HK-2 (cell line): ENCODE measurements around the gene MRGPRD.

Experiments
- DNase-seq: peaks from one replicate; pipeline ENCODE4 v3.0.0-alpha.2; 2018; ENCODE audit not compliant: unreplicated experiment

Gene MRGPRD

GRCh38 chr11:68968306-68969250 lies 12.2 kb downstream of the MRGPRD start:
- no peak for DNase-seq

- DNase-seq, result no peak
Measured at GRCh38 chr11:68966894-68967780, 13.6 kb downstream of the MRGPRD start.

- DNase-seq, result no peak
Measured at GRCh38 chr11:68965901-68966853, 14.6 kb downstream of the MRGPRD start.

GRCh38 chr11:68963779-68964178 lies 17.0 kb downstream of the MRGPRD start:
- no peak for DNase-seq

- no peak for DNase-seq
Measured at GRCh38 chr11:68962527-68963250, 18.1 kb downstream of the MRGPRD start.

GRCh38 chr11:68961245-68961644 lies 19.5 kb downstream of the MRGPRD start:
- no peak for DNase-seq

GRCh38 chr11:68960294-68961071 lies 20.3 kb downstream of the MRGPRD start:
- DNase-seq, result no peak

GRCh38 chr11:68959465-68960293 lies 21.1 kb downstream of the MRGPRD start:
- no peak for DNase-seq

GRCh38 chr11:68958211-68958610 lies 22.6 kb downstream of the MRGPRD start:
- no peak for DNase-seq

- DNase-seq, result no peak
Measured at GRCh38 chr11:68956547-68957254, 24.1 kb downstream of the MRGPRD start.

- no peak for DNase-seq
Measured at GRCh38 chr11:68956142-68956541, 24.6 kb downstream of the MRGPRD start.

GRCh38 chr11:68955607-68955958 lies 25.2 kb downstream of the MRGPRD start:
- DNase-seq, result no peak

- DNase-seq, result no peak
Measured at GRCh38 chr11:68954836-68955606, 25.8 kb downstream of the MRGPRD start.

- DNase-seq, result no peak
Measured at GRCh38 chr11:68950762-68951161, 30.0 kb downstream of the MRGPRD start.

- no peak for DNase-seq
Measured at GRCh38 chr11:68950270-68950669, 30.5 kb downstream of the MRGPRD start.

GRCh38 chr11:68948935-68949334 lies 31.9 kb downstream of the MRGPRD start:
- DNase-seq, result no peak

- DNase-seq, result no peak
Measured at GRCh38 chr11:68948496-68948895, 32.3 kb downstream of the MRGPRD start.

GRCh38 chr11:68947151-68947550 lies 33.6 kb downstream of the MRGPRD start:
- DNase-seq, result no peak
